VCaP (cell line): ENCODE results near the gene FUT3.

ENCODE experiments used
- H3K27ac ChIP-seq: fragments of 450-650 bp; 2 replicates; pipeline ENCODE4 v1.5.1; 2017
- CTCF ChIP-seq: fragments of 450-650 bp; conservative IDR thresholded peaks from 2 replicates; pipeline ENCODE4 v1.5.1; 2017; ENCODE audit warnings: mild to moderate bottlenecking, moderate library complexity

Gene FUT3

GRCh38 chr19:5803752-5804515 lies 47.3 kb downstream of the FUT3 start:
- no peak overlapping the region; the same call in 1 of the 2 replicates for H3K27ac ChIP-seq
- TF ChIP-seq CTCF = peak; percentile 92

- TF ChIP-seq CTCF = no peak
- no peak overlapping the region; the same call in 1 of the 2 replicates for H3K27ac ChIP-seq
Observed at GRCh38 chr19:5803441-5803751, 47.9 kb downstream of the FUT3 start.

GRCh38 chr19:5801796-5802619 lies 49.2 kb downstream of the FUT3 start:
- no peak for TF ChIP-seq CTCF
- no peak overlapping the region for H3K27ac ChIP-seq

- no peak for TF ChIP-seq CTCF
- H3K27ac ChIP-seq = no peak overlapping the region
Observed at GRCh38 chr19:5800361-5801270, 50.6 kb downstream of the FUT3 start.

- no peak overlapping the region for H3K27ac ChIP-seq
- TF ChIP-seq CTCF = no peak
Observed at GRCh38 chr19:5799247-5800241, 51.7 kb downstream of the FUT3 start.

GRCh38 chr19:5798244-5798643 lies 53.0 kb downstream of the FUT3 start:
- TF ChIP-seq CTCF = no peak
- H3K27ac ChIP-seq = no peak overlapping the region
